Measurements from ENCODE around the gene LCN1.
"Not testable (repeated sequence)": the region's sequence is repeated elsewhere in the genome, so short reads cannot be mapped to it uniquely, and the experiment has no call there.

The LCN1 gene

DNA sequence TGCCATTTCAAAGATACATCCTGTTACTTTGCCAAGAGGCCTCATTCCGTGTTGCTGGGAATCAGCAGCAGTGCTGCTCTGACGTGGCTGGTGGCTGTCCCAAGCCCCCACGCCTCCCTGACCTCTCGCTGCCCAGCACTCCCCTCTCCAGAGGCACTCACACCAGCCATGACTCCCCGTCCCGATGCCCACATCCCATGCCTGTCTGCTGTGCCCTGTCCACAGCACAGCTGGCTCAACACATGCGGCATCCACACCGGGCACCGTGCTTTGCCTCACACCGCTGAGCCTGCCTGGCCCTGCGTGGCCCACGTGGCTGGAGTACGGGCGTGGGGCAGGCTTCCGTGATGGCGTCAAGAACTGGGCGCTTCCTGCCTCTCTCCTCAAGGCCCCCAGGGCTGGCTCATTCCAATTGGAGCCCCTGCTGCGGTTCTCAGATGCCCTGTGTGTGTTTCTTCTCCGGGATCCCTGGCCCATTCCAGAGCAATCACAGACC lies 7.8 kb upstream of the LCN1 start:
- H3K4me1 ChIP-seq (ENCODE audit: control insufficient read depth, low read depth, low read length): no peaks in the 10 kb centered on the region
- no peaks in the 10 kb centered on the region for H3K27me3 ChIP-seq (ENCODE audit: insufficient read depth, low read length, poor library complexity)
- WGBS (ENCODE audit: extremely low coverage, insufficient coverage, low lambda C conversion rate): no CpG with 5 or more reads among the region's 19 CpGs
- no peak overlapping the region for H2BK15ac ChIP-seq (replicated peaks; ENCODE audit: low read depth)
- peak overlapping the region; percentile 5 for H3K56ac ChIP-seq (ENCODE audit: low read length)
- H3K79me1 ChIP-seq (ENCODE audit: low read length): no peaks in the 10 kb centered on the region
- H2BK5ac ChIP-seq (ENCODE audit: low read length): no peak overlapping the region
- no peaks in the 10 kb centered on the region for H3K36me3 ChIP-seq (ENCODE audit: control insufficient read depth, insufficient read depth, low read length)
- H3K4ac ChIP-seq (ENCODE audit: low read depth, low read length): no peak overlapping the region
- H4K8ac ChIP-seq (ENCODE audit: low read depth, low read length): no peak overlapping the region
- H3K23ac ChIP-seq (ENCODE audit: low read length): no peak overlapping the region
- no peak overlapping the region for H3K4me3 ChIP-seq (ENCODE audit: low read length)
- H4K5ac ChIP-seq (ENCODE audit: low read length): no peak overlapping the region
- H3K79me2 ChIP-seq (ENCODE audit: control insufficient read depth, insufficient read depth, low read length): no peaks in the 10 kb centered on the region
- no peak overlapping the region for H3K4me2 ChIP-seq (ENCODE audit: low read length)
- no peak overlapping the region for H3K18ac ChIP-seq (ENCODE audit: low read length)
- H3K9ac ChIP-seq (ENCODE audit: low read length): no peak overlapping the region
- no peak overlapping the region for H2BK120ac ChIP-seq (ENCODE audit: low read depth, low read length)
- DNase-seq: no peak
- H3K27ac ChIP-seq (ENCODE audit: low read depth, low read length): no peak overlapping the region
- H2AK5ac ChIP-seq (ENCODE audit: low read length): peak overlapping the region; percentile 38

DNA sequence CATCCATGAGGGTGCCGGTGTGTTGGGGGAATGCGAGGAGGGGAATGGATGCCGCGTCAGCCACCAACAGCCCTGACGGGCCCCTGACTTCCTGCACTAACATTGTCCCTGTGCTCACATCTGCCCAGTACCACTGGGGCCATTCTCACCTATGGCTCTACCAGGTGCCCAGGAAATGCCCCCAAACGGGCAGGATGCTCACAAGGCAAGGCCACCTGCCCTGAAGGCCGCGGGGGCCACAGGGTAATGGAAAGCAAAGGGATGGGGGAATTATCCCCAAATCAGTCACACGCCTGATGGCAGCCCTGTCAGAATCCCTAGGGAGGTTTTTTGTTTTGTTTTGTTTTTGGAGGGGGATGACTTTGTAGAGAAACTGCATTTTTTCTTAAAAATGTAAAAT lies 7.3 kb upstream of the LCN1 start:
- not testable (repeated sequence) for H4K8ac ChIP-seq (ENCODE audit: low read depth, low read length); H3K79me2 ChIP-seq (ENCODE audit: control insufficient read depth, insufficient read depth, low read length)
- WGBS (ENCODE audit: extremely low coverage, insufficient coverage, low lambda C conversion rate): no CpG with 5 or more reads among the region's 9 CpGs

DNA sequence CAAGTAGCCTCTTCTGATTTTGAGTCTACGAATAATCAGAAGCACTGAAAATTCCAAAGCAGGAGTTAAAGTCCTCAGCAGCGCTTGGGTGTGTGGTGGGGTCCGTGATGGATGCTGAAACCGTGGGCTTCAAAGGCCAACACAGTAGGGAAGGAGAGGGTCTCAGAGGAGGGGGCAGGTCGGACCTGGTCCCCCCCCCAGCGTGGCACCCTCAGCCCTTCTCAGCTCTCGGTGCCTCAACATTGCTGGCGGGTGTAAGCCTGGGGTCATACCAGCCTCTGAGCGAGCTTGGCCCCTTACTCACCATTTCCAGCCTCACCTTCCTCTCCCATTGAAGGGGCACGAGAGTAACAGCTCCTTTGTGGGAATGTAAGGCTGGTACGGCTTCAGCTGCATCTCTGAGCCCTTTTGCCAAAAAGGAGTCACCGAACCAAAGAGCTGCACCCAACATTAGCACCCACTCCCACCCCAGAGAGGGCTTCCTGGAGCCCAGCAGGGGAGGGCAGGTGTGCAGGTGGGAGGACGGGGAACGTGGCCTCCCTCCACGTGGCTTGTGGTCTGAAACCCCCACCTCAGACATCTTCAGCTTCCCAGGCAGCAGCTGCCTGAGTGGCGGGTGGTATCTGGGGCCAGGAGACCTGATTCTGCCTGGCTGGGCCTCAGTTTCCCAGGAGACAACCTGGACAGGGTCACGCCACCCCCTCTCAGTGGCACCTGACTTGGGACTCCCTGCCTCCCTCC lies 6.7 kb upstream of the LCN1 start:
- DNase-seq: no peak
- H4K5ac ChIP-seq (ENCODE audit: low read length): no peak overlapping the region
- no peaks in the 10 kb centered on the region for H3K36me3 ChIP-seq (ENCODE audit: control insufficient read depth, insufficient read depth, low read length)

More for the DNA sequence above, 7.3 kb upstream of the LCN1 start:
- not testable (repeated sequence) for H3K27me3 ChIP-seq (ENCODE audit: insufficient read depth, low read length, poor library complexity); H2BK120ac ChIP-seq (ENCODE audit: low read depth, low read length); H3K4me3 ChIP-seq (ENCODE audit: low read length); H2BK15ac ChIP-seq (replicated peaks; ENCODE audit: low read depth); H3K18ac ChIP-seq (ENCODE audit: low read length); H3K4me1 ChIP-seq (ENCODE audit: control insufficient read depth, low read depth, low read length); H2BK5ac ChIP-seq (ENCODE audit: low read length); H3K9ac ChIP-seq (ENCODE audit: low read length); H3K36me3 ChIP-seq (ENCODE audit: control insufficient read depth, insufficient read depth, low read length); H3K23ac ChIP-seq (ENCODE audit: low read length); H3K4ac ChIP-seq (ENCODE audit: low read depth, low read length); DNase-seq; H4K5ac ChIP-seq (ENCODE audit: low read length); H2AK5ac ChIP-seq (ENCODE audit: low read length); H3K79me1 ChIP-seq (ENCODE audit: low read length); H3K27ac ChIP-seq (ENCODE audit: low read depth, low read length); H3K4me2 ChIP-seq (ENCODE audit: low read length); H3K56ac ChIP-seq (ENCODE audit: low read length)

DNA sequence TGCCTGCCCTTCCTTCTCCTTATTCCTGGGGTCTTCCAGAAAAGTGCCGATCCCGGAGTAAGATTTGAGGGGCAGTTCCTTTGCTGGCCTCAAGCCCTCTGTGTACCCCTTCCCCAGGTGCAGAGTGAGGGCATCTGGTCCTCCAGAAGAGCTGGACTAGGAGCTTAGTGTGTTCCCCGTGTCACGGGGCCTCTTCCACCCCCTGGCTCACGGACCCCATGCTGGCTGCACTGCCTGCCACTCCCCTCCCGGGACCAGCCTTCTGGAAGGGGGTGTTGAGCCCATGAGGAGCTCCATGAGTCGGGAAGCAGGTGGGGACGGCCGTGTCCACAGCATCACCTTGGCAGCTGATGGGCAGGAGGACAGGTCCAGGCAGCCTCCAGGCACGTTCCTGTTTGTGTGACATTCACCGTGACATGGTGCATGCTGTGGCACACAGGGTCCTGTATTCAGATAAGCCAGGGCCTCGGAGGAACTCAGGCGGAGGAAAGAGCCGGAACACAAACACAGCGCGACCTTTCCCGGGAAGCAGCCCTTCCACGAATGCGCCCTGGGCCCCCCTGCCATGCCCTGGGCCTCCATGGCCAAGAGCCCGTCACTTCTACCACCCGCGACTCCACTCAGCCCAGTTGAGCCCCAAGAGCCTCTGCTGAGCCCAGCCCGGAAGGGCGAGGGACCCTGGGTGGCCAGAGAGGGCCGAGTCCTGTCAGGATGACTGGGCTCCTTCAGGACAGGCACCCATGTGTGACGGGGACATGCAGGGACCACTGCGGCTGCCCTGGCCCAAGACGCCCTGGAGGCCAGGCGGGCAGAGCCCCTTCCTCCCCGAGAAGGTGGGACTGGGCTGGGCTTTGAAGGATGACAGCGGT lies 5.9 kb upstream of the LCN1 start:
- no peak overlapping the region for H3K4ac ChIP-seq (ENCODE audit: low read depth, low read length)
- DNase-seq: no peak

More for the DNA sequence above, 6.7 kb upstream of the LCN1 start:
- no peak overlapping the region for H3K4me3 ChIP-seq (ENCODE audit: low read length)
- no peak overlapping the region for H2BK5ac ChIP-seq (ENCODE audit: low read length)
- no peak overlapping the region for H3K23ac ChIP-seq (ENCODE audit: low read length)
- H3K56ac ChIP-seq (ENCODE audit: low read length): no peak overlapping the region
- no peak overlapping the region for H2BK120ac ChIP-seq (ENCODE audit: low read depth, low read length)
- H2AK5ac ChIP-seq (ENCODE audit: low read length): no peak overlapping the region
- no peak overlapping the region for H3K18ac ChIP-seq (ENCODE audit: low read length)
- H3K27ac ChIP-seq (ENCODE audit: low read depth, low read length): no peak overlapping the region
- no peaks in the 10 kb centered on the region for H3K79me1 ChIP-seq (ENCODE audit: low read length)
- H3K27me3 ChIP-seq (ENCODE audit: insufficient read depth, low read length, poor library complexity): no peaks in the 10 kb centered on the region
- no peak overlapping the region for H3K4ac ChIP-seq (ENCODE audit: low read depth, low read length)
- no peak overlapping the region for H4K8ac ChIP-seq (ENCODE audit: low read depth, low read length)
- no peak overlapping the region for H3K9ac ChIP-seq (ENCODE audit: low read length)
- H3K4me2 ChIP-seq (ENCODE audit: low read length): no peak overlapping the region
- H2BK15ac ChIP-seq (replicated peaks; ENCODE audit: low read depth): no peak overlapping the region
- WGBS (ENCODE audit: extremely low coverage, insufficient coverage, low lambda C conversion rate): no CpG with 5 or more reads among the region's 17 CpGs
- no peaks in the 10 kb centered on the region for H3K79me2 ChIP-seq (ENCODE audit: control insufficient read depth, insufficient read depth, low read length)
- H3K4me1 ChIP-seq (ENCODE audit: control insufficient read depth, low read depth, low read length): no peaks in the 10 kb centered on the region

DNA sequence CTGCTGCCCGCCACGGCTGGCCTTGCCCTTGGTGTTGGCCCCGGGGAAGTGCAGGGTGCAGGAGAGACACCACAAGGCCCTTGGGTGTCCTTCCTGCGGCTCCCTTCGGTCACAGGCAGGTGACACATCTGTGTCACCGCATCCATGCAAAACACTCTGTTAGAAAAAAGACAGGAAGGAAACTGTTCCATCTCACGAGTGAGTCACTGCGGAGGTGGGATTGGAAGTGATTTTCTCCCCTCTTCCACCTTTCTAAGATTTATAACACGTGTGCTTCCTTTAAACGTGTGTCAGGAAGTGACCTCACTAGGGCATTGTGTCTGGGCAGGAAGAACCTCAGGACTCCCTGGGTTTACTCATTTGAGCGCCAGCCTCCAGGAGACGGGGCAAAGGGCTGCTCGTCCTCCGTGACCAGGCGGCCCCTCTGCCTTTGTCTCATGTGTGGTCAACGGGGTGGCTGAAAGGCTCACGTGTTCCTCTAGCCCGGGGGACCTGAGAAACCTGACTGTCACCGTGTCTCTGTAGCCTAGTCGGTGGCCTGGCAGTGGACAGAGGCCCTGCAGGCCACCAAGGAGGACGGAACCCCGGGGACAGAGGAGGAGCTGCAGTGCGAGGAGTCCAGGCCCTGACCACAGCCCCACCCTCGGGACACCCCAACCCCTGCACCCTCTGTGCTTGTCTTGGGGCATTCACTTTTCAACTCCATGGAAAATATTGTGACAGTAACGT lies 4.9 kb upstream of the LCN1 start:
- H3K56ac ChIP-seq (ENCODE audit: low read length): no peak overlapping the region
- no peak overlapping the region for H3K4me2 ChIP-seq (ENCODE audit: low read length)
- H4K8ac ChIP-seq (ENCODE audit: low read depth, low read length): no peak overlapping the region
- no CpG with 5 or more reads among the region's 25 CpGs for WGBS (ENCODE audit: extremely low coverage, insufficient coverage, low lambda C conversion rate)
- H3K4me3 ChIP-seq (ENCODE audit: low read length): no peak overlapping the region
- no peak overlapping the region for H3K23ac ChIP-seq (ENCODE audit: low read length)
- no peak for DNase-seq
- H3K18ac ChIP-seq (ENCODE audit: low read length): no peak overlapping the region
- H3K79me1 ChIP-seq (ENCODE audit: low read length): no peaks in the 10 kb centered on the region
- H3K4ac ChIP-seq (ENCODE audit: low read depth, low read length): no peak overlapping the region
- H3K79me2 ChIP-seq (ENCODE audit: control insufficient read depth, insufficient read depth, low read length): no peaks in the 10 kb centered on the region
- H2BK120ac ChIP-seq (ENCODE audit: low read depth, low read length): no peak overlapping the region
- no peaks in the 10 kb centered on the region for H3K4me1 ChIP-seq (ENCODE audit: control insufficient read depth, low read depth, low read length)
- H2AK5ac ChIP-seq (ENCODE audit: low read length): no peak overlapping the region
- H2BK15ac ChIP-seq (replicated peaks; ENCODE audit: low read depth): no peak overlapping the region
- no peak overlapping the region for H4K5ac ChIP-seq (ENCODE audit: low read length)
- H3K36me3 ChIP-seq (ENCODE audit: control insufficient read depth, insufficient read depth, low read length): no peaks in the 10 kb centered on the region
- no peaks in the 10 kb centered on the region for H3K27me3 ChIP-seq (ENCODE audit: insufficient read depth, low read length, poor library complexity)
- H2BK5ac ChIP-seq (ENCODE audit: low read length): no peak overlapping the region
- H3K9ac ChIP-seq (ENCODE audit: low read length): no peak overlapping the region
- H3K27ac ChIP-seq (ENCODE audit: low read depth, low read length): no peak overlapping the region

More for the DNA sequence above, 5.9 kb upstream of the LCN1 start:
- no peak overlapping the region for H3K27ac ChIP-seq (ENCODE audit: low read depth, low read length)
- no peak overlapping the region for H3K9ac ChIP-seq (ENCODE audit: low read length)
- H2BK5ac ChIP-seq (ENCODE audit: low read length): no peak overlapping the region
- no peaks in the 10 kb centered on the region for H3K36me3 ChIP-seq (ENCODE audit: control insufficient read depth, insufficient read depth, low read length)
- no peak overlapping the region for H4K8ac ChIP-seq (ENCODE audit: low read depth, low read length)
- H3K79me1 ChIP-seq (ENCODE audit: low read length): no peaks in the 10 kb centered on the region
- no peak overlapping the region for H2AK5ac ChIP-seq (ENCODE audit: low read length)
- H4K5ac ChIP-seq (ENCODE audit: low read length): no peak overlapping the region
- no peaks in the 10 kb centered on the region for H3K79me2 ChIP-seq (ENCODE audit: control insufficient read depth, insufficient read depth, low read length)
- no peak overlapping the region for H3K18ac ChIP-seq (ENCODE audit: low read length)
- H3K56ac ChIP-seq (ENCODE audit: low read length): no peak overlapping the region
- no peak overlapping the region for H3K23ac ChIP-seq (ENCODE audit: low read length)
- no CpG with 5 or more reads among the region's 31 CpGs for WGBS (ENCODE audit: extremely low coverage, insufficient coverage, low lambda C conversion rate)
- H3K4me1 ChIP-seq (ENCODE audit: control insufficient read depth, low read depth, low read length): no peaks in the 10 kb centered on the region
- no peaks in the 10 kb centered on the region for H3K27me3 ChIP-seq (ENCODE audit: insufficient read depth, low read length, poor library complexity)
- no peak overlapping the region for H3K4me3 ChIP-seq (ENCODE audit: low read length)
- H2BK120ac ChIP-seq (ENCODE audit: low read depth, low read length): no peak overlapping the region
- no peak overlapping the region for H3K4me2 ChIP-seq (ENCODE audit: low read length)
- H2BK15ac ChIP-seq (replicated peaks; ENCODE audit: low read depth): no peak overlapping the region

Measured in mesendoderm (in vitro differentiated cells).